WTC11 (cell line): Measurements from ENCODE around the gene RABEP1. TPM values are rescaled to one million over a fixed set of nuclear protein-coding genes. Genes with fewer than 3 reads are reported as not detected.
A peak's percentile ranks its signal among the peaks of the same experiment; 100 is the strongest.

Experiments used
- ATAC-seq: fragments of 200-7000 bp; cut with Tn5 transposase; 2 replicates; pipeline ENCODE4 v1.10.0; 2021; ENCODE audit warnings: mild to moderate bottlenecking, moderate library complexity
- CTCF ChIA-PET: fragments of 300-600 bp; sonication (Branson Sonifier 250); formaldehyde crosslinking; loops from one replicate; lab custom pipeline; 2021; ENCODE audit warnings: antibody characterized with exemption; lab: Charles Lee
- POLR2A ChIA-PET: fragments of 350-600 bp; sonication (Branson Sonifier 250); formaldehyde crosslinking; loops from one replicate; lab custom pipeline; 2021; ENCODE audit warnings: antibody characterized with exemption; lab: Charles Lee
- DNase-seq: peaks from one replicate; pipeline ENCODE4 v3.0.0; 2021; ENCODE audit warnings: low spot score
- H3K27ac Mint-ChIP-seq: 2 replicates; pipeline ENCODE4 v1.8.0; 2021; ENCODE audit warnings: mixed read lengths
- H3K27me3 Mint-ChIP-seq: 2 replicates; pipeline ENCODE4 v1.8.0; 2021; ENCODE audit warnings: low read depth, mild to moderate bottlenecking, moderate library complexity, mixed read lengths
- H3K36me3 Mint-ChIP-seq: 2 replicates; pipeline ENCODE4 v1.8.0; 2021; ENCODE audit warnings: mixed read lengths
- H3K4me1 Mint-ChIP-seq: 2 replicates; pipeline ENCODE4 v1.8.0; 2022; ENCODE audit warnings: mixed read lengths
- H3K4me3 Mint-ChIP-seq: 2 replicates; pipeline ENCODE4 v1.8.0; 2021; ENCODE audit warnings: mild to moderate bottlenecking, moderate library complexity, mixed read lengths
- H3K9me3 Mint-ChIP-seq: 2 replicates; pipeline ENCODE4 v1.8.0; 2021; ENCODE audit warnings: mixed read lengths
- ATF6 ChIP-seq: sonication (generic); formaldehyde crosslinking; IDR thresholded peaks from 2 replicates; pipeline ENCODE4 v1.8.1; 2023; ENCODE audit warnings: mild to moderate bottlenecking, missing genetic modification reagents
- CBFB ChIP-seq: sonication (generic); formaldehyde crosslinking; IDR thresholded peaks from 2 replicates; pipeline ENCODE4 v1.8.1; 2022; ENCODE audit warnings: mild to moderate bottlenecking, low read depth, missing genetic modification reagents
- CTCF ChIP-seq: fragments of 200-600 bp; IDR thresholded peaks from 2 replicates; pipeline ENCODE4 v1.8.0; 2022; ENCODE audit warnings: antibody characterized with exemption
- ELF4 ChIP-seq: sonication (generic); formaldehyde crosslinking; IDR thresholded peaks from 2 replicates; pipeline ENCODE4 v1.8.1; 2022; ENCODE audit warnings: low read depth, mild to moderate bottlenecking, moderate library complexity, missing genetic modification reagents
- ERG ChIP-seq: fragments of 250-450 bp; sonication (Bioruptor Pico); IDR thresholded peaks from 2 replicates; pipeline ENCODE4 v1.8.0; 2021; ENCODE audit warnings: mild to moderate bottlenecking
- ESRRA ChIP-seq: sonication (generic); formaldehyde crosslinking; IDR thresholded peaks from 2 replicates; pipeline ENCODE4 v1.8.1; 2022; ENCODE audit warnings: mild to moderate bottlenecking, missing genetic modification reagents, borderline replicate concordance
- FOXJ3 ChIP-seq: sonication (generic); formaldehyde crosslinking; IDR thresholded peaks from 2 replicates; pipeline ENCODE4 v1.9.0; 2021; ENCODE audit warnings: missing genetic modification reagents, mild to moderate bottlenecking, borderline replicate concordance
- GRHL2 ChIP-seq: fragments of 250-450 bp; sonication (Bioruptor Pico); IDR thresholded peaks from 2 replicates; pipeline ENCODE4 v1.8.0; 2022; ENCODE audit warnings: mild to moderate bottlenecking, moderate library complexity; ENCODE audit not compliant: insufficient replicate concordance, severe bottlenecking
- NFYB ChIP-seq: sonication (generic); formaldehyde crosslinking; conservative IDR thresholded peaks from 2 replicates; pipeline ENCODE4 v1.8.0; 2022; ENCODE audit warnings: low read depth, missing genetic modification reagents
- OVOL2 ChIP-seq: fragments of 250-450 bp; sonication (Bioruptor Pico); IDR thresholded peaks from 2 replicates; pipeline ENCODE4 v1.9.0; 2021; ENCODE audit warnings: mild to moderate bottlenecking, borderline replicate concordance
- PRDM15 ChIP-seq: sonication (generic); formaldehyde crosslinking; IDR thresholded peaks from 2 replicates; pipeline ENCODE4 v1.8.0; 2022; ENCODE audit warnings: missing genetic modification reagents
- RELA ChIP-seq: sonication (generic); formaldehyde crosslinking; IDR thresholded peaks from 2 replicates; pipeline ENCODE4 v1.8.1; 2022; ENCODE audit warnings: missing genetic modification reagents, mild to moderate bottlenecking, borderline replicate concordance
- SMAD3 ChIP-seq: sonication (generic); formaldehyde crosslinking; IDR thresholded peaks from 2 replicates; pipeline ENCODE4 v1.8.0; 2022; ENCODE audit warnings: missing genetic modification reagents, mild to moderate bottlenecking, borderline replicate concordance
- TEAD4 ChIP-seq: sonication (generic); formaldehyde crosslinking; IDR thresholded peaks from 2 replicates; pipeline ENCODE4 v1.8.0; 2022; ENCODE audit warnings: mild to moderate bottlenecking, missing genetic modification reagents
- ZMAT4 ChIP-seq: fragments of 250-450 bp; sonication (Bioruptor Pico); IDR thresholded peaks from 2 replicates; pipeline ENCODE4 v1.9.0; 2021; ENCODE audit warnings: mild to moderate bottlenecking
- ZNF121 ChIP-seq: sonication (generic); formaldehyde crosslinking; IDR thresholded peaks from 2 replicates; pipeline ENCODE4 v1.8.0; 2023; ENCODE audit warnings: missing genetic modification reagents
- ZNF138 ChIP-seq: sonication (generic); formaldehyde crosslinking; conservative IDR thresholded peaks from 2 replicates; pipeline ENCODE4 v1.8.1; 2022; ENCODE audit warnings: mild to moderate bottlenecking, moderate library complexity, missing genetic modification reagents
- ZNF219 ChIP-seq: sonication (generic); formaldehyde crosslinking; IDR thresholded peaks from 2 replicates; pipeline ENCODE4 v1.8.0; 2023; ENCODE audit warnings: missing genetic modification reagents, mild to moderate bottlenecking, borderline replicate concordance
- ZNF232 ChIP-seq: sonication (generic); formaldehyde crosslinking; IDR thresholded peaks from 2 replicates; pipeline ENCODE4 v1.8.0; 2022; ENCODE audit warnings: mild to moderate bottlenecking, missing genetic modification reagents
- ZNF317 ChIP-seq: sonication (generic); formaldehyde crosslinking; IDR thresholded peaks from 2 replicates; pipeline ENCODE4 v1.8.1; 2023; ENCODE audit warnings: low read depth, mild to moderate bottlenecking, moderate library complexity, missing genetic modification reagents, borderline replicate concordance
- ZNF416 ChIP-seq: fragments of 250-450 bp; sonication (Bioruptor Pico); IDR thresholded peaks from 2 replicates; pipeline ENCODE4 v1.9.0; 2021; ENCODE audit warnings: mild to moderate bottlenecking, inconsistent platforms
- ZNF423 ChIP-seq: fragments of 250-450 bp; sonication (Bioruptor Pico); IDR thresholded peaks from 2 replicates; pipeline ENCODE4 v2.1.2; 2022; ENCODE audit warnings: mild to moderate bottlenecking, moderate library complexity
- ZNF512 ChIP-seq: sonication (generic); formaldehyde crosslinking; IDR thresholded peaks from 2 replicates; pipeline ENCODE4 v1.8.1; 2022; ENCODE audit warnings: missing genetic modification reagents, borderline replicate concordance
- total RNA-seq: library from RNA; stranded (reverse); gene quantifications from 3 replicates; pipeline ENCODE4 v1.2.3, GENCODE V29; 2021

Gene RABEP1
- total RNA-seq, 1 experiment from 2014 or later: 40.9 TPM

- H3K4me3 Mint-ChIP-seq: peak overlapping the region; percentile 81
- ATAC-seq (no peak; the same call in 1 of the 2 replicates), DNase-seq (peak; percentile 16)
- no peak overlapping the region for H3K27ac Mint-ChIP-seq
- ChIA-PET POLR2A (no interaction called here), CTCF (interaction anchor here (0.8 kb wide), 1 partner anchor 156 kb away, joined by 4 read pairs; the partner anchor contains the start of gene C1QBP)
- no peaks in the 10 kb centered on the region; the same call in 1 of the 2 replicates for H3K36me3 Mint-ChIP-seq
- TF ChIP-seq SMAD3 (CRISPR knock-in tag): no peak
- no peak for TF ChIP-seq GRHL2 (CRISPR knock-in tag)
- TF ChIP-seq ZNF416 (CRISPR knock-in tag): no peak
- no peak for TF ChIP-seq PRDM15 (CRISPR knock-in tag)
- TF ChIP-seq ZMAT4 (CRISPR knock-in tag): no peak
- no peak for TF ChIP-seq ZNF423 (CRISPR knock-in tag)
- TF ChIP-seq ERG (CRISPR knock-in tag): no peak
- no peak for TF ChIP-seq NFYB (CRISPR knock-in tag)
- TF ChIP-seq ZNF138 (CRISPR knock-in tag): no peak
- peaks cover 5% of the 10 kb centered on the region; the same call in 1 of the 2 replicates for H3K27me3 Mint-ChIP-seq
- H3K9me3 Mint-ChIP-seq: no peaks in the 10 kb centered on the region
- H3K4me1 Mint-ChIP-seq: peaks cover 38% of the 10 kb centered on the region
Measured at GRCh38 chr17:5282642-5283217, 646 bp downstream of the RABEP1 start.

- ChIA-PET POLR2A (no interaction called here), CTCF (interaction anchor here (1.1 to 1.6 kb wide), 2 partner anchors 23 to 156 kb away, joined by 3 to 10 read pairs; partner anchors contain the start of gene C1QBP)
- Mint-ChIP-seq H3K9me3 (no peaks in the 10 kb centered on the region), H3K36me3 (no peaks in the 10 kb centered on the region; the same call in 1 of the 2 replicates), H3K4me3 (peak overlapping the region; percentile 81), H3K4me1 (peaks cover 46% of the 10 kb centered on the region), H3K27me3 (peaks cover 5% of the 10 kb centered on the region; the same call in 1 of the 2 replicates), H3K27ac (peak overlapping the region; percentile 76)
- DNase-seq (no peak), ATAC-seq (no peak)
- TF ChIP-seq FOXJ3 (CRISPR knock-in tag) (no peak), ZNF317 (no peak), ATF6 (CRISPR knock-in tag) (no peak), ELF4 (no peak), ZNF232 (CRISPR knock-in tag) (no peak), CBFB (CRISPR knock-in tag) (no peak), ESRRA (CRISPR knock-in tag) (no peak), RELA (no peak), OVOL2 (CRISPR knock-in tag) (no peak), TEAD4 (CRISPR knock-in tag) (no peak), ZNF121 (CRISPR knock-in tag) (no peak), CTCF (no peak), ZNF512 (CRISPR knock-in tag) (no peak), ZNF219 (CRISPR knock-in tag) (no peak)
Measured at GRCh38 chr17:5283571-5284315, 1.7 kb downstream of the RABEP1 start.
